HG02852 (cell line): ENCODE results near the gene ID4.
"Not testable (repeated sequence)": the region's sequence is repeated elsewhere in the genome, so short reads cannot be mapped to it uniquely, and the experiment has no call there.

ENCODE experiments used
- ATAC-seq: cut with Tn5 transposase; IDR thresholded peaks from one replicate; pipeline ENCODE4 v1.9.1; 2021; ENCODE audit warnings: mild to moderate bottlenecking, moderate library complexity; ENCODE audit not compliant: unreplicated experiment

Gene ID4

DNA sequence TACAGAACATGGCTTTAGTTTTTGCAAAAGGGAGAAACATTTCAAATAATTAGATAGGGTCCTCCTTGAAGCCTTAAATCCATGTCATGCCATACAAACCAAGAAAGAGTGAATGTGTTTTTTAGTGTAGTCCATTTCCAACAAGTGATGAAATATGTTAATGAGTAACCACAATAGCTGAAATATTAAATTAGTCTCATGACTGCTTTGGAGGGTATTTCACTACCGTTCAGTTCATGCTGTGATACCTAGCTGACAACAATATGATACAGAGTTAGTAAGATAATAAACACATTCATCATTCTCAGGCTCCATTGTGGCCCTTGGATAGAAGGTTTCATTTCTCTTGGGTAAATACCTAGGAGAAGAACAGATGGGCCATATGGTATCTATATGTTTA is 5.8 kb upstream of the ID4 start:
- no peak for ATAC-seq

- ATAC-seq: no peak
Measured at GRCh38 chr6:19833947-19834346, 3.2 kb upstream of the ID4 start.

GRCh38 chr6:19834858-19835257 is 2.3 kb upstream of the ID4 start:
- ATAC-seq: no peak

DNA sequence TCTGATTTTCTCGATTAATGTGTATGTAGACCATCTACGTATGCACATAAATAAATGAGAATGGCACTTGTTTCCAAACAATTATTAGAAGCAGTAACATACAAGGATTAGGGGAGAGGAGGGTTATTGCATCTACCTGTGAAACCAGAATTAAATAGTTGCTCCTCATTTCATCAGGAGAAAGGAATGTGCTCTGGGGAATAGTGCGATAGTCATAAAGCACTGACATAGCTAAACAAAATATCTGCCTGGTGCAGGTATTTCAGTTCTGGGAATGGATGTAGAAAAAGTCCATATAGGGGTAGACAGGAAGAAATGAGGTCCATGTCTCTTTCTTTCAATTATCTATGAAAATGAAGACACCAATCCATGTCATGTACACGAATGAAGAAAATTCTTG is 1.6 kb upstream of the ID4 start:
- no peak for ATAC-seq

DNA sequence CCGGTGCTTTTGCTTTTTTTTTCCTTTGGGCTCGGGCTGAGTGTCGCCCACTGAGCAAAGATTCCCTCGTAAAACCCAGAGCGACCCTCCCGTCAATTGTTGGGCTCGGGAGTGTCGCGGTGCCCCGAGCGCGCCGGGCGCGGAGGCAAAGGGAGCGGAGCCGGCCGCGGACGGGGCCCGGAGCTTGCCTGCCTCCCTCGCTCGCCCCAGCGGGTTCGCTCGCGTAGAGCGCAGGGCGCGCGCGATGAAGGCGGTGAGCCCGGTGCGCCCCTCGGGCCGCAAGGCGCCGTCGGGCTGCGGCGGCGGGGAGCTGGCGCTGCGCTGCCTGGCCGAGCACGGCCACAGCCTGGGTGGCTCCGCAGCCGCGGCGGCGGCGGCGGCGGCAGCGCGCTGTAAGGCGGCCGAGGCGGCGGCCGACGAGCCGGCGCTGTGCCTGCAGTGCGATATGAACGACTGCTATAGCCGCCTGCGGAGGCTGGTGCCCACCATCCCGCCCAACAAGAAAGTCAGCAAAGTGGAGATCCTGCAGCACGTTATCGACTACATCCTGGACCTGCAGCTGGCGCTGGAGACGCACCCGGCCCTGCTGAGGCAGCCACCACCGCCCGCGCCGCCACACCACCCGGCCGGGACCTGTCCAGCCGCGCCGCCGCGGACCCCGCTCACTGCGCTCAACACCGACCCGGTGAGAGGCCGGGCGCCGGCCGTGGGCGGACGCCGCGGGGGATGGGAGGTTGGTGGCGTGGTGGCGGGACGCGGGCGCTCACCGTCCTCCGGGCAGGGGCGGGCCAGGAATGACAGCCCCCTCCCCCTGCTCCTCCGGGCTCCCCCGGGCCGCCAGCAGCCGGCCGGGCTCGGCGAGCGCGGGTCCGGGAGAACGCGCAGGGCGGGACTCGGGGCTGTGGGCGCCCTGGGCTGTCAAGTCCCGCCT is 606 bp downstream of the ID4 start:
- ATAC-seq: peak; percentile 22

GRCh38 chr6:19838442-19839236 is 1.5 kb downstream of the ID4 start:
- peak; percentile 50 for ATAC-seq

DNA sequence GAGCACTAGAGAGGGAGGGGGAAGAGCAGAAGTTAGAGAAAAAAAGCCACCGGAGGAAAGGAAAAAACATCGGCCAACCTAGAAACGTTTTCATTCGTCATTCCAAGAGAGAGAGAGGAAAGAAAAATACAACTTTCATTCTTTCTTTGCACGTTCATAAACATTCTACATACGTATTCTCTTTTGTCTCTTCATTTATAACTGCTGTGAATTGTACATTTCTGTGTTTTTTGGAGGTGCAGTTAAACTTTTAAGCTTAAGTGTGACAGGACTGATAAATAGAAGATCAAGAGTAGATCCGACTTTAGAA is 2.0 kb downstream of the ID4 start:
- no peak for ATAC-seq

GRCh38 chr6:19839788-19840187 is 2.6 kb downstream of the ID4 start:
- no peak for ATAC-seq

DNA sequence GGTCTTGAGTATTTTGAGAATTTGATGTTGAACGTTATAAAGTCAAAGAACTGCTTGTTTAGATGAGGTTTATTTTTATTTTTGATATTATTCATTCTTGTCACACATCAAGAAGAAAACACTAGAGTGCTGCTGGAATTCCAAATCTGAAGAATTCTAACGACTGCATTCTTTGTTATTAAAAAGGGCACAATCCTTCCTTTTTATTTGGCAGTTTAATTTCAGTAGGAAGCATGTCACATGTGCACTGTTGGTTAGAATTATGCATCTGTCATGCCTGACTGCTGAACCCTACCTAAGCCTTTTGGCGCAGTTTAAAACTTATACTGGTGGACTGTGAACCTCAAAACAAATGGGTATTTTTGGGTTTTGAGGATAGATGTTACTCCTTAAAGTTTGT is 4.0 kb downstream of the ID4 start:
- no peak for ATAC-seq

- no peak for ATAC-seq
Measured at GRCh38 chr6:19842030-19842615, 5.0 kb downstream of the ID4 start.

DNA sequence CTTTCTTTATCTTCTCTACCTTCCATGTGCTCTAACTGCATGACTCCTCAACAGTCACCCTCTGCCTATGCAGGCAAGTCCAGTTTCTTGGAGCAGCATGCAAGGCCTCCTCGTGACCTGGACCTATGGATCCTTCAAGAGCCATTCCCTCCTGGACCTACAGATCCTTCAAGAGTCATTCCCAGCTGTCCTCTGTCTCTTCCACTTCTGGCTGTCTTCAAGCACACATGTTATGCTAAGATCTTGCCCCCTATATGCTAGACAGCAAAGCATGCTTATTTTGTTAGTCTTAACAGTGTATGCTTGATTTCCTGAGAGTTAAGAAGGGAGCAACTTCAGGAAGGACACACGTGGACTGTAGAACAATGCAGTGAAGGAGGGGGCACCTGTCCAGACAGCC is 7.5 kb downstream of the ID4 start:
- no peak for ATAC-seq

GRCh38 chr6:19845266-19846041 is 8.3 kb downstream of the ID4 start:
- no peak for ATAC-seq

GRCh38 chr6:19848465-19849029 is 11.4 kb downstream of the ID4 start:
- no peak for ATAC-seq

- ATAC-seq: no peak
Measured at GRCh38 chr6:19849196-19849595, 12.0 kb downstream of the ID4 start.

GRCh38 chr6:19849755-19850154 is 12.6 kb downstream of the ID4 start:
- ATAC-seq: no peak

DNA sequence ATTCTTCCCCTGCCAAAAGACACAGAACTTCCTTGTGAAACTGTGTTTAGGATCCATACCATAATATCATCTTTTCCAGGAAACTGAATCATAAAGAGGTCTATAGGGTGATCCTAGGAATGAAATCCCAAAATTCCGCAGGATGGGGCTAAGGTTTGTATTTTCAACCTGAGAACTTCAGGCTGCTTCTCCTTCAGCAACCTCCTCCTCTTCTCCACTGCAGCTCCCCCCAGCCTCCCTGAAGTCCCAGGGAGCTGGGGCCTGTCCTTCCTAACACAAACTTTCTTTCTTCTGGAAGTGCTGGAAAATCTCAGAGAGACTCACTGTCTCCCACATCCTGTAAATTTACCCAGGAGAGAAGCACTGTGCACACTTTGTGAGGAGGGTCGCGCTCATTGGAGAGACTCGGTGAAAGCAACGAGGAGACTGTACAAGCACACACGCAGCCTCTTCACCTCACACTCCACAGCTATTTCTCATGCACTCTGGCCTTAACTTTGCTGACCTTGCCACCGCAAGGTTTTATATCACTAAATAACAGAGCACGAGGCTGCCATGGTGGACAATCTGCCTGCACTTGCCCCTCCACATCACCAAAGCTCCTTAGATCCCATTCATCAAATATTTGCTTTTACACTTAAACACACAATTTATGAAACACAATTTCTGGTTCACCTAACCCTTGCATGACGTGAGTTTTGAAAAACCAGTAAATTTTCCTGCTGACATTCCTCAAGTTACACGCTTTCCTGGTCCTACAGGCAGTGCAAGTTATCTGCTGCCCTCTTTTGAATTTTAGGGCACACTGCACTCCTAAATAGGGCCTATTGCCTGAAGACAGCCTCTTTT is 14.3 kb downstream of the ID4 start:
- no peak for ATAC-seq

DNA sequence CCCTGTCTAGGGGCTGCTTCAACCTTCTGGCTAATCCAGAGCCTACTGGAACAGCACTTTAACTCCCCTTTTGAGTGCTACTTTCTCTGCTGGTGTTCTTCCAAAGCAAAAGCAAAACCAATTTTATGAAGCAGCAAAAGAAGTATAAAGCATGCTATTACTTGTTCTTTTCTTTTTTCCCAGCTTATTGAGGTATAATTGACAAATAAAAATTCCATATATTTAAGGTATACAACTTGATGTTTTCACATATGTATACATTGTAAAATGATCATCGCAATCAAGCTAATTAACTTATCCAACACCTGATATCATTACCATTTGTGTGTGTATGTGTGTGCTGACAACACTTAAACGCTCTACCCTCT is 14.9 kb downstream of the ID4 start:
- no peak for ATAC-seq

DNA sequence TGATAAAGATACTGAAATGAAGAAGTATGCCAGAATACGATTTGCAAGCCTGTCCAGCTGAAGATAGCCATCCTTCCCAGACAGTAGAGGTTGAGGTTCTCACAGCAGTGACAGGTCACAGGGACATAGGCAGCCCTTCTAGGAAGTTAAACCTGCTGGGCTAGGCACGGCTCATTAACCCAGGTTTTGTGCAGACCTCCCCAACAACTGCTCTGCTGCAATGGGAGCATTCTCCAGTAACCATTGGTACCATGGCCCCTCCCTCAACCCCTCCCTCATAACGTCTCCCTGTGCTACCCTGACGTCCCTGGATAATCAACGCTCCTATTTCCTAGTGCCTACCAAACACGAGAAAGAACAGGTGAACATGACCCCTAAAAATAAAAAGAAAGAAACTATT is 15.8 kb downstream of the ID4 start:
- no peak for ATAC-seq

DNA sequence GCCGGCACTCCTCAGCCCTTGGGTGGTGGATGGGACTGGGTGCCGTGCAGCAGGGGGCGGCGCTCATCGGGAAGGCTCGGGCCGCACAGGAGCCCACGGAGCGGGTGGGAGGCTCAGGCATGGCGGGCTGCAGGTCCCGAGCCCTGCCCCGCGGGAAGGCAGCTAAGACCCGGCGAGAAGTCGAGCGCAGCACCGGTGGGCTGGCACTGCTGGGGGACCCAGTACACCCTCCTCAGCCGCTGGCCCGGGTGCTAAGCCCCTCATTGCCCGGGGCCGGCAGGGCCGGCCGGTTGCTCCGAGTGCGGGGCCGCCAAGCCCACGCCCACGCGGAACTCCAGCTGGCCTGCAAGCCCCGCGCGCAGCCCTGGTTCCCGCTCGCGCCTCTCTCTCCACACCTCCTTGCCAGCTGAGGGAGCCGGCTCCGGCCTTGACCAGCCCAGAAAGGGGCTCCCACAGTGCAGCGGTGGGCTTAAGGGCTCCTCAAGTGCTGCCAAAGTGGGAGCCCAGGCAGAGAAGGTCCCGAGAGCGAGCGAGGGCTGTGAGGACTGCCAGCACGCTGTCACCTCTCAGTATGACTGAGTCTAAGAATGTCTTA is 17.3 kb downstream of the ID4 start:
- ATAC-seq: not testable (repeated sequence)

DNA sequence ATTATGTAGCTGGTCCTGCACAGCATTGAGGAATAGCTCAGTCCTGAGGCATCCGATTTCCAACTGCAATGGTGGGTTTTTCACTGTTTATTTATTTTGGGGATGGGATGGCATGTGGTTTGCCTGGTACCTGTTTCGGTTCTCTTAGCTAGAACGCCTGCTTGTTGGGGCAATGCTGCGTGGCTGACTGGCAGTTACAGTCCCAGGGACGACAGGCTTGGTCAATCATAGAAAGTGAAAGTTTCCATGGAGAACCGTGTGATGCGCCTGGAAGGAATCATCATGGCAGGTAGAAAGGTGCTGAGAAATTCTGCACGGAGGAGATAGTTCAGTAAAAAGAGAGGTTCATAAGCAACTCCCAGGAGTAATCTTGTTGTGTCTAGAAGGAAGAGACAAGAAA is 18.4 kb downstream of the ID4 start:
- ATAC-seq: no peak
